Stimulated activated memory B cell treated with anti-CD40 and anti-IgM and Interleukin-4, amounts not matched to agents 10 μg/mL and 1 μg/mL and 100 μg/mL, for 72 hours (primary cell): ENCODE results near the gene CRIP2.

Source experiments
- ATAC-seq: fragments of 150-1000 bp; cut with Tn5 transposase; 2 replicates; pipeline ENCODE4 v1.10.0; 2021
- H3K27ac Mint-ChIP-seq: one replicate; pipeline ENCODE4 v1.8.0; 2022; ENCODE audit warnings: mild to moderate bottlenecking, mixed read lengths
- H3K27me3 Mint-ChIP-seq: one replicate; pipeline ENCODE4 v1.8.0; 2022; ENCODE audit warnings: mixed read lengths
- H3K36me3 Mint-ChIP-seq: one replicate; pipeline ENCODE4 v1.8.0; 2022; ENCODE audit warnings: mixed read lengths
- H3K4me1 Mint-ChIP-seq: one replicate; pipeline ENCODE4 v1.8.0; 2022; ENCODE audit warnings: mixed read lengths
- H3K4me3 Mint-ChIP-seq: one replicate; pipeline ENCODE4 v1.8.0; 2022; ENCODE audit warnings: mild to moderate bottlenecking, moderate library complexity, mixed read lengths
- H3K9me3 Mint-ChIP-seq: one replicate; pipeline ENCODE4 v1.8.0; 2022; ENCODE audit warnings: mixed read lengths

The CRIP2 gene

GRCh38 chr14:105439179-105439578 lies 35.4 kb upstream of the CRIP2 start:
- no peak overlapping the region for H3K4me3 Mint-ChIP-seq
- no peak overlapping the region for H3K27ac Mint-ChIP-seq
- ATAC-seq, result no peak
- peaks cover 30% of the 10 kb centered on the region for H3K36me3 Mint-ChIP-seq
- H3K9me3 Mint-ChIP-seq, result no peaks in the 10 kb centered on the region
- peaks cover 19% of the 10 kb centered on the region for H3K4me1 Mint-ChIP-seq
- H3K27me3 Mint-ChIP-seq, result no peaks in the 10 kb centered on the region

- ATAC-seq, result no peak
- no peaks in the 10 kb centered on the region for H3K9me3 Mint-ChIP-seq
- peaks cover 16% of the 10 kb centered on the region for H3K4me1 Mint-ChIP-seq
- H3K27ac Mint-ChIP-seq, result no peak overlapping the region
- H3K4me3 Mint-ChIP-seq, result no peak overlapping the region
- peaks cover 30% of the 10 kb centered on the region for H3K36me3 Mint-ChIP-seq
- H3K27me3 Mint-ChIP-seq, result no peaks in the 10 kb centered on the region
Observed at GRCh38 chr14:105439710-105440553, 34.7 kb upstream of the CRIP2 start.

- Mint-ChIP-seq H3K27ac (no peak overlapping the region), H3K36me3 (peaks cover 30% of the 10 kb centered on the region)
Observed at GRCh38 chr14:105440554-105440900, 34.1 kb upstream of the CRIP2 start.

GRCh38 chr14:105440992-105441391 lies 33.6 kb upstream of the CRIP2 start:
- ATAC-seq, result no peak
- Mint-ChIP-seq H3K27me3 (no peaks in the 10 kb centered on the region), H3K36me3 (peaks cover 30% of the 10 kb centered on the region), H3K9me3 (no peaks in the 10 kb centered on the region), H3K27ac (no peak overlapping the region), H3K4me1 (peaks cover 5% of the 10 kb centered on the region), H3K4me3 (no peak overlapping the region)

More at GRCh38 chr14:105440554-105440900, 34.1 kb upstream of the CRIP2 start:
- no peak for ATAC-seq
- H3K27me3 Mint-ChIP-seq, result no peaks in the 10 kb centered on the region
- H3K4me1 Mint-ChIP-seq, result peaks cover 10% of the 10 kb centered on the region
- no peaks in the 10 kb centered on the region for H3K9me3 Mint-ChIP-seq
- no peak overlapping the region for H3K4me3 Mint-ChIP-seq

GRCh38 chr14:105442125-105442524 lies 32.5 kb upstream of the CRIP2 start:
- Mint-ChIP-seq H3K36me3 (peaks cover 21% of the 10 kb centered on the region), H3K27me3 (no peaks in the 10 kb centered on the region), H3K27ac (no peak overlapping the region), H3K4me3 (no peak overlapping the region), H3K4me1 (no peaks in the 10 kb centered on the region), H3K9me3 (no peaks in the 10 kb centered on the region)
- ATAC-seq, result no peak

GRCh38 chr14:105442834-105443233 lies 31.8 kb upstream of the CRIP2 start:
- Mint-ChIP-seq H3K9me3 (no peaks in the 10 kb centered on the region), H3K27me3 (no peaks in the 10 kb centered on the region), H3K27ac (no peak overlapping the region), H3K4me3 (no peak overlapping the region), H3K4me1 (peaks cover 2% of the 10 kb centered on the region), H3K36me3 (peaks cover 21% of the 10 kb centered on the region)
- no peak for ATAC-seq

GRCh38 chr14:105444859-105445258 lies 29.8 kb upstream of the CRIP2 start:
- no peaks in the 10 kb centered on the region for H3K27me3 Mint-ChIP-seq
- H3K27ac Mint-ChIP-seq, result no peak overlapping the region
- H3K4me1 Mint-ChIP-seq, result peaks cover 10% of the 10 kb centered on the region
- no peaks in the 10 kb centered on the region for H3K9me3 Mint-ChIP-seq
- peaks cover 21% of the 10 kb centered on the region for H3K36me3 Mint-ChIP-seq
- no peak for ATAC-seq
- H3K4me3 Mint-ChIP-seq, result no peak overlapping the region

- H3K27ac Mint-ChIP-seq, result no peak overlapping the region
- H3K36me3 Mint-ChIP-seq, result peaks cover 24% of the 10 kb centered on the region
- no peaks in the 10 kb centered on the region for H3K9me3 Mint-ChIP-seq
- no peaks in the 10 kb centered on the region for H3K27me3 Mint-ChIP-seq
- H3K4me3 Mint-ChIP-seq, result no peak overlapping the region
- no peak for ATAC-seq
- H3K4me1 Mint-ChIP-seq, result peaks cover 10% of the 10 kb centered on the region
Observed at GRCh38 chr14:105445290-105445689, 29.3 kb upstream of the CRIP2 start.

GRCh38 chr14:105445901-105446845 lies 28.4 kb upstream of the CRIP2 start:
- Mint-ChIP-seq H3K27ac (no peak overlapping the region), H3K9me3 (no peaks in the 10 kb centered on the region), H3K4me3 (no peak overlapping the region), H3K4me1 (peaks cover 10% of the 10 kb centered on the region), H3K27me3 (no peaks in the 10 kb centered on the region), H3K36me3 (peaks cover 27% of the 10 kb centered on the region)
- ATAC-seq, result no peak

GRCh38 chr14:105446971-105447370 lies 27.6 kb upstream of the CRIP2 start:
- no peaks in the 10 kb centered on the region for H3K27me3 Mint-ChIP-seq
- peaks cover 10% of the 10 kb centered on the region for H3K4me1 Mint-ChIP-seq
- H3K36me3 Mint-ChIP-seq, result peaks cover 23% of the 10 kb centered on the region
- no peak overlapping the region for H3K27ac Mint-ChIP-seq
- H3K9me3 Mint-ChIP-seq, result no peaks in the 10 kb centered on the region
- no peak overlapping the region for H3K4me3 Mint-ChIP-seq
- no peak for ATAC-seq

GRCh38 chr14:105447651-105448640 lies 26.7 kb upstream of the CRIP2 start:
- Mint-ChIP-seq H3K36me3 (peaks cover 23% of the 10 kb centered on the region), H3K27me3 (no peaks in the 10 kb centered on the region), H3K4me1 (peaks cover 10% of the 10 kb centered on the region), H3K27ac (no peak overlapping the region), H3K9me3 (no peaks in the 10 kb centered on the region), H3K4me3 (no peak overlapping the region)
- no peak for ATAC-seq

GRCh38 chr14:105448706-105449111 lies 25.9 kb upstream of the CRIP2 start:
- H3K4me3 Mint-ChIP-seq, result no peak overlapping the region
- H3K4me1 Mint-ChIP-seq, result peaks cover 10% of the 10 kb centered on the region
- H3K36me3 Mint-ChIP-seq, result peaks cover 24% of the 10 kb centered on the region
- no peaks in the 10 kb centered on the region for H3K27me3 Mint-ChIP-seq
- ATAC-seq, result peak; percentile 87
- no peak overlapping the region for H3K27ac Mint-ChIP-seq
- H3K9me3 Mint-ChIP-seq, result no peaks in the 10 kb centered on the region

GRCh38 chr14:105449276-105450122 lies 25.1 kb upstream of the CRIP2 start:
- H3K4me3 Mint-ChIP-seq, result no peak overlapping the region
- ATAC-seq, result peak; percentile 5
- H3K9me3 Mint-ChIP-seq, result no peaks in the 10 kb centered on the region
- no peak overlapping the region for H3K27ac Mint-ChIP-seq
- H3K27me3 Mint-ChIP-seq, result no peaks in the 10 kb centered on the region
- H3K4me1 Mint-ChIP-seq, result peaks cover 16% of the 10 kb centered on the region
- peaks cover 29% of the 10 kb centered on the region for H3K36me3 Mint-ChIP-seq

GRCh38 chr14:105450123-105450505 lies 24.5 kb upstream of the CRIP2 start:
- Mint-ChIP-seq H3K27ac (no peak overlapping the region), H3K36me3 (peaks cover 33% of the 10 kb centered on the region), H3K9me3 (no peaks in the 10 kb centered on the region), H3K4me3 (no peak overlapping the region), H3K4me1 (peaks cover 17% of the 10 kb centered on the region), H3K27me3 (no peaks in the 10 kb centered on the region)
- ATAC-seq, result no peak
